Measurements from ENCODE around the gene EARS2.
"Not testable (repeated sequence)": the region's sequence is repeated elsewhere in the genome, so short reads cannot be mapped to it uniquely, and the experiment has no call there.

The EARS2 gene

DNA sequence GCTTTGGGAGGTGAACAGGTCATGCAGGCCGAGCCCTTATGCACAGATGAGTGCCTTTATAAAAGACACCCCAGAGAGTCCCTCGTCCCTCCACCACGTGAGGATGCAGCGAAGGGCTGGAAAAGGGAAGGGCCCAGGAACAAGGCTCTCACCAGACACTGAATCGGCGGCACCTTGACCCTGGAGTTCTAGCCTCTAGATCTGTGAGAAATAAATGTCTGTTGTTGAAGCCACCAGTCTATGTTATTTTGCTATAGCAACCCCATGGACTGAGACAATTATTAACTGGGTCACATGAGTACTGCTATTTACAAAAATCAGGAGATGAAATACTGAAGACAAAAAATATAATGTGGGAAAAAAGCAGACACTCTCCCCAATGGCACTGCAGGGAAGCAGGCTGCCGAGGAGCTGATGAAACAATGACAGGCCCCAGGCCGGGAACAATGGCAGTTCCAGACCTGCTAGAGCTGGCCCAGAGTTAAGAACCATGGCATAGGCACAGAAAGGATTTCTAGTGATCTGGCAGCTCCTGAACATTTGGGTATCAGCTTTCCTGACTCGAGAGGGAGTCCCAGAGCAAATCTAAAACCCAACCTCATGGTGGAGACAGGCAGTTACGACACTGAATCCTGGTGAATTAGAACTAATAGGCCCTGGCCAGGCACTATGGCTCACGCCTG is 29.0 kb downstream of the EARS2 start:
- no peak for DNase-seq (ENCODE audit: low spot score)

- DNase-seq (ENCODE audit: low spot score), result no peak
Measured at GRCh38 chr16:23524886-23525285, 32.3 kb downstream of the EARS2 start.

DNA sequence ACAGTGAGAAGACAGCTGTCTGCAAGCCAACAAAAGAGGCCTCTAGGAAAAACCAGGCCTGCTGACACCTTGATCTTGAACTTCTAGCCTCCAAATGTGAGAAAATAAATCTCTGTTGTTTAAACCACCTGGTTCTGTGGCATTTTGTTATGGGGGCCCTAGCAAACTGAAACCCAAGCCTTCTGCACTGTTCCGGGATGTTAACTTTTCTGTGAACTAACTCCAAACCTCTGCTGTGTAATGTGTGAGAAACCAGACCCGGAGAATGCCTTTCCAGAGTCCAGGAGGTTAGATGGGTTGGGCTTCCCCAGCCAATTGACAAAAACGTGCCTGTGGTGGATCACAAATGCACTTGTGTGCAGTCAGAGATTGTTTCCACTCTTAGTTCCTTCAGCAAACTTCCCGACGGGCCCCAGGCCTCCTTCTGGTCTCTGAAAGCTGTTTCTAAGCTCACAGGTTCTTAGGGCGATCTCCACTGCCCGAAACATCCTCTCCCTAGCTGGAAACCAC is 33.2 kb downstream of the EARS2 start:
- DNase-seq (ENCODE audit: low spot score), result no peak

GRCh38 chr16:23523321-23523720 is 33.8 kb downstream of the EARS2 start:
- DNase-seq (ENCODE audit: low spot score), result no peak

GRCh38 chr16:23521965-23522364 is 35.2 kb downstream of the EARS2 start:
- no peak for DNase-seq (ENCODE audit: low spot score)

DNA sequence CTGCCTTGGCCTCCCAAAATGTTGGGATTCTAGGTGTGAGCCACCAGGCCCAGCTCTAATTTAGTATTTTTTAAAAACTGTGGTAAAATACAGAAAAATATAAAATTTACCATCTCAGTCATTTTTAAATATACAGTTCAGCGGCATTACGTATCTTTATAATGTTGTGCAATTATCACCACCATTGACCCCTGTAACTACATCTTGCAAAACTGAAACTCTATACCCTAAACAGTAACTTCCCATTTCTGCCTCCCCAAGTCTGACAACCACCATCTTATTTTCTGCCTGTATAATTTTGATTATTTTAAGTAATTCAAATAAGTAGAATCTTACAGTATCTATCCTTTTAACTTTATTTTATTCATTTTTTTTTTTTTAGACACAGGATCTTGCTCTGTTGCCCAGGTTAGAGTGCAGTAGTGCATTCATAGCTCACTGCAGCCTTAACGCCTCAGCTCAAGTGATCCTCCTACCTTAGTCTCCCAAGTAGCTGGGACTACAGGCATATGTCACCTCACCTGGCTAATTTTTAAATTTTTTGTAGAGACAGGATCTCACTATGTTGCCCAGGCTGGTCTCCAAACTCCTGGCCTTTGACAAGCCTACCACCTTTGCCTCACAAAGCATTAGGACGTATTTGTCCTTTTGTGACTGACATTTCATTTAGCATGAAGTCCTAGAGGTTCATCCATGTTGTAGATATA is 36.0 kb downstream of the EARS2 start:
- DNase-seq (ENCODE audit: low spot score), result no peak

- no peak for DNase-seq (ENCODE audit: low spot score)
Measured at GRCh38 chr16:23520500-23520899, 36.6 kb downstream of the EARS2 start.

DNA sequence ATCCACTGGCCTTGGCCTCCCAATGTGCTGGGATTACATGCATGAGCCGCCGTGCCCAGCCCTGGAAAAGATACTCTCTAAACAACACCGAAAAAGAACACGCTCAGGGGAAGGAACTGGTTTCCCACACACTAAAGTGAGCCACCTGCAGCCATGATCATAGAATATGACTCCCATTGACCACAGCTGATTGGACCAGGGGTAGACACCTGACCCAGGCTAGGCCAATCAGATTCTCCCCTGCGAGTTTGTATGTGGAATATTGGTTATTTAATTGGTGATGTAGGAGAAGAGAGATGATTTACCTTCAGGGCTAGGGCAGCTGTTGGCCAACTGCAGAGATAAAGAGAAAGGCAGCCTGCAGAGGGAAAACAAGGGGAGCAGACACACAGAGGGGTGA is 37.9 kb downstream of the EARS2 start:
- DNase-seq (ENCODE audit: low spot score), result no peak

DNA sequence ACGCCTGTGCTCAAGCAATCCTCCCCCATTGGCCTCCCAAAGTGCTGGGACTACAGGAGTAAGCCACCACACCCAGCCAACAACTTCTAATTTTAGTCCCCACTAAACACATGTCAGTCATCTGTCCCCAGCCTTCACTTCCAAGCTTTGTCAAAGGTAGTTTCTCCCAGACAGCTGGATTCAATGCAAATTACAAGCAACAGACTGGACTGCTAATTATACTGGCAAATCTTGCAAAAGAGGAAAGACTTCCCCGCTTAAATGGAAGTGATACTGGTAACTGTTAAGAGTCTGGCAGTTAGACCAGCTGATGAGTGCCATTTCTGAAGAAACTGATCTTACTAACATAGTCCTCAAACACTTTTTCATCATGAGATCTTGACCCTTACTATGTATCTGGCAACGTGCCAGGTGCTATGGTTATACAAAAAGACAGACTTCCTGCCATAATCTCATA is 38.7 kb downstream of the EARS2 start:
- no peak for DNase-seq (ENCODE audit: low spot score)

- DNase-seq (ENCODE audit: low spot score), result no peak
Measured at GRCh38 chr16:23516366-23517137, 40.6 kb downstream of the EARS2 start.

- DNase-seq (ENCODE audit: low spot score), result no peak
Measured at GRCh38 chr16:23515881-23516280, 41.3 kb downstream of the EARS2 start.

GRCh38 chr16:23514381-23515152 is 42.6 kb downstream of the EARS2 start:
- DNase-seq (ENCODE audit: low spot score), result no peak

DNA sequence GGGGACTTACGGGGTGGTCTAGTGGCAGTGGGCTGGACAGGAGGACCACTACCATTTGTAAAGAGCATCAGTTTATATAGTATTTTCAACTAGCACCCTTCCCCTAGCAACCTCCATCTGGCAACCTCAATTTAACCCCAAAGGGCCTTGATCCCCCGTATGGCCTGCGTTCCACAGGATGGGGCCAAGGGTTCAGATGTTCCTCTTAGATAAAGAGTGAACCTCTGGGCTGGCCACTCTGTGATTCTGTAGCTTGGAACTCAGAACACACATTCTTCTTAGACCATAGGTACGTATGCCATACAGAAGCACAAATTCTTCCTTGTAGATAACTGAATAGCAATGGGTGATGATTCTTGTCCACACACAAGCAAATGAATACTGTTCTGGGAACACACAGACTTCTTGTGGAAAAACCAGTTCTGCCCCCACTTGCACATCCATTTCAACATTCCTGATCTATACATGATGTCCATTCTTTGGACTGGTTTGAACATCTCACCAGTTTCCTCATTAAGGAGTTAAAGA is 44.9 kb downstream of the EARS2 start:
- DNase-seq (ENCODE audit: low spot score), result no peak

- DNase-seq (ENCODE audit: low spot score), result no peak
Measured at GRCh38 chr16:23511731-23512130, 45.4 kb downstream of the EARS2 start.

- not testable (repeated sequence) for DNase-seq (ENCODE audit: low spot score)
Measured at GRCh38 chr16:23510915-23511270, 46.3 kb downstream of the EARS2 start.

DNA sequence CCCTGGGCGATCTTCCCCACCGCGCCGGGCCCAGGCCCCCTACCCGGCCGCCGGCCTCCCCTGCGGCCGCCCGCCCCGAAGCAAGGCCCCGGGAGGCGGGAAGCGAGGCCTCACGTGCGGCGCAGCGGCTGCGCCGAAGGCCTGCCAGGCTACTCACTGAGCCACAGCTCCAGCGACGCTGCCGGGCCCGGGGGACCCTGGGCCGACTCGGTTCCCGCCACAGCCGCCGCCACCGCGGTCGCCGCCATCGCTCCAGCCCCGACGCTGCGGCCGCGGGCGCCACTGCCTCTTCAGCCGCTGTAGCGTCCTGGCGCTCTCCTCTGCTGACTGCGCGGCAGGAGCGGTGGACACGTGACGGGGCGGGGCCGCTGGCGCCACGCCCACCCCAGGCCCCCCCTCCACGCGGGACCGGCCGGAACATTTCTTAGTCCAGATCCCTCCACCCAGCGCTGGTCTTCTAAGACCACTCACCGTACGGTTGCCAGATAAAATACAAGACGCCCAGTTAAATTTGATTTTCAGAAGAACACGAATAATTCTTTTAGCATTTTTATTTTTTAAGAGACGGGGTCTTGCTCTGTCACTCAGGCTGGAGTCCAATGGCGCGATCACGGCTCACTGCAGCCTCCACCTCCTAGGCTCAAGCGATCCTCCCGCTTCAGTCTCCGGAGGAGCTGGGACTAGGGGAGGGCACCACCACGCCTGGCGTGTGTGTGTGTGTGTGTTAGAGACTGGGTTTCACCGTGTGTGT is 46.8 kb downstream of the EARS2 start, which contains the start of gene GGA2:
Gene GGA2 (minus strand): TSS at position 331 of the 751 bp plus-strand sequence. CDS start 83 bp downstream, at position 248.
- peak; percentile 60 for DNase-seq (ENCODE audit: low spot score)

- DNase-seq (ENCODE audit: low spot score), result no peak
Measured at GRCh38 chr16:23509782-23510163, 47.4 kb downstream of the EARS2 start.

DNA sequence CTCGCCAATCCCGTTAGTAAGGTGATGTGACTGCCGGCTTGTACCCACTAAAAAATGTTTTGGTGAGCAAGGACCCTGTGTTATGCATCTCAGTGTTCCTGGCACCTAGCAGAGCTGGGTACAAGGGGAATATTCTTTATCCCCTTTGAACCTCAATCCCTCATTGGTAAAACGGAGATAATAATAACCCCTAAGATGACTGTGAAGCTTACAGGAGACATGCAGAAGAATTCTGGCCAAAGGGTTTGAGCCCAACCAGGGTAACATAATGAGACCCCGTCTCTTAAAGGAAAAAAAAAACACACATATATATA is 47.8 kb downstream of the EARS2 start:
- no peak for DNase-seq (ENCODE audit: low spot score)

- no peak for DNase-seq (ENCODE audit: low spot score)
Measured at GRCh38 chr16:23508589-23509440, 48.3 kb downstream of the EARS2 start.

GRCh38 chr16:23506606-23506994 is 50.5 kb downstream of the EARS2 start:
- DNase-seq (ENCODE audit: low spot score), result no peak
